Hindlimb muscle (tissue), 1 donor: Measurements from ENCODE around the gene UBE2R2. TPM values are rescaled to one million over a fixed set of nuclear protein-coding genes. Genes with fewer than 3 reads are reported as not detected.
"Not testable (repeated sequence)": the region's sequence is repeated elsewhere in the genome, so short reads cannot be mapped to it uniquely, and the experiment has no call there.

Source experiments
- DNase-seq: peaks from one replicate; pipeline ENCODE4 v3.0.0-alpha.2; 2013
- polyA plus RNA-seq: library from polyadenylated mRNA; unstranded; fragments of 120-200 nt; gene quantifications from one replicate; pipeline ENCODE4 v1.2.1, GENCODE V29; 2013; ENCODE audit not compliant: insufficient read length

The UBE2R2 gene
- polyA plus RNA-seq = 43.2 TPM

- DNase-seq = peak; percentile 95
These were observed at the start of gene UBE2R2 for GRCh38 chr9:33816327-33817252. Gene UBE2R2, plus strand, starts transcription at chr9:33817160. Its CDS starts 598 bp downstream, at chr9:33817758.

- DNase-seq = not testable (repeated sequence)
These were observed 46.6 kb upstream of the UBE2R2 start for GRCh38 chr9:33770156-33770880.

- not testable (repeated sequence) for DNase-seq
These were observed 43.8 kb upstream of the UBE2R2 start for GRCh38 chr9:33773135-33773534.

- DNase-seq = not testable (repeated sequence)
These were observed 42.8 kb upstream of the UBE2R2 start for GRCh38 chr9:33774074-33774659.

GRCh38 chr9:33776578-33776977, 40.4 kb upstream of the UBE2R2 start:
- DNase-seq = no peak

- DNase-seq = peak; percentile 23
These were observed 38.1 kb upstream of the UBE2R2 start for GRCh38 chr9:33778700-33779351.

- no peak for DNase-seq
These were observed 36.7 kb upstream of the UBE2R2 start for GRCh38 chr9:33780276-33780675.

GRCh38 chr9:33781736-33782135, 35.2 kb upstream of the UBE2R2 start:
- no peak for DNase-seq

GRCh38 chr9:33782395-33783152, 34.4 kb upstream of the UBE2R2 start:
- no peak for DNase-seq

- DNase-seq = no peak
These were observed 31.0 kb upstream of the UBE2R2 start for GRCh38 chr9:33785914-33786313.

- DNase-seq = no peak
These were observed 30.3 kb upstream of the UBE2R2 start for GRCh38 chr9:33786681-33787080.

- DNase-seq = no peak
These were observed 29.1 kb upstream of the UBE2R2 start for GRCh38 chr9:33787839-33788238.

GRCh38 chr9:33789429-33789828, 27.5 kb upstream of the UBE2R2 start:
- not testable (repeated sequence) for DNase-seq

- no peak for DNase-seq
These were observed 25.8 kb upstream of the UBE2R2 start for GRCh38 chr9:33791117-33791516.

GRCh38 chr9:33793496-33793895, 23.5 kb upstream of the UBE2R2 start:
- DNase-seq = not testable (repeated sequence)

GRCh38 chr9:33794560-33794959, 22.4 kb upstream of the UBE2R2 start:
- no peak for DNase-seq

- DNase-seq = no peak
These were observed 21.7 kb upstream of the UBE2R2 start, which contains the start of gene PRSS3 for GRCh38 chr9:33795281-33795680. Gene PRSS3, plus strand, starts transcription at chr9:33795561. Its CDS starts 13 bp downstream, at chr9:33795574.

GRCh38 chr9:33795819-33796218, 21.1 kb upstream of the UBE2R2 start:
- no peak for DNase-seq

- not testable (repeated sequence) for DNase-seq
These were observed 20.3 kb upstream of the UBE2R2 start for GRCh38 chr9:33796679-33797078.

- no peak for DNase-seq
These were observed 19.1 kb upstream of the UBE2R2 start for GRCh38 chr9:33797837-33798236.

- DNase-seq = no peak
These were observed 18.4 kb upstream of the UBE2R2 start for GRCh38 chr9:33798545-33798944.
